Stimulated activated CD4-positive, alpha-beta T cell treated with anti-CD3 and anti-CD28 coated beads, Interleukin-1b, Interleukin-23, amount 100 ng/mL, for 4 hours (primary cell): Measurements from ENCODE around the gene DNM2.
A peak's percentile ranks its signal among the peaks of the same experiment; 100 is the strongest.
"Not testable (repeated sequence)": the region's sequence is repeated elsewhere in the genome, so short reads cannot be mapped to it uniquely, and the experiment has no call there.

Source experiments
- DNase-seq, 2 donors: peaks; one replicate each; pipeline ENCODE4 v3.0.0-alpha.2; 2020; ENCODE audit warnings: low read depth in 2 of 2

Gene DNM2

DNA sequence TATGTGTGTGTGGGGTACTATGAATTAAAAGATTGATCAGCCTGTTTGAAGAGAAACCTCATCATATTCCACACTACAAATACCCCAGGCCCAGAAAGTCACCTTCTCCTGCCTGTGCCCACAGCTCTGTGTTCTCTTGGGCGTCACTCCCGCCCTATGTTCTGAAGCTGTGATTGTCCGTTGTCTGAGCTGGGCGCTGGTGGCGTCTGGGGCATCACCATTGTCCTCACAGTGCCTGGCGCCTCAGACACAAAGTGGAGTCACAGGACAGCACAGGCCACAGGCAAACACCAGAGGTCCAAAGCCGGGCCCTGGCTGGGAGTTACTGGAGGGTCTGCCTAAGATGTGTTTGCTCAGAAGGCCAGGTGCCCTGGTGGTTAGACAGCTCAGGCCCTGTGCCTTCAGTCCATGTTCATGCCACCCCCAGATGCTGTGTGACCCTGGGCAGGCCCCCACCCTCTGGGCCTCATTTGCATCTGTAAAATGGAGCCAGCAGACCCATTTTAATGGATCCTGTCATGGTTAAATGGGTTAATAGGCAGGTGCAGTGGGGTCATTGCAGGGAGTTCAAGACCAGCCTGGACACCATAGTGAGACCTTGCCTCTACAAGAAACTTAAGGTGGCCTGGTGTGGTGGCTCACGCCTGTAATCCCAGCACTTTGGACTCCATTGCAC lies 34.5 kb downstream of the DNM2 start:
- no peak for DNase-seq

DNA sequence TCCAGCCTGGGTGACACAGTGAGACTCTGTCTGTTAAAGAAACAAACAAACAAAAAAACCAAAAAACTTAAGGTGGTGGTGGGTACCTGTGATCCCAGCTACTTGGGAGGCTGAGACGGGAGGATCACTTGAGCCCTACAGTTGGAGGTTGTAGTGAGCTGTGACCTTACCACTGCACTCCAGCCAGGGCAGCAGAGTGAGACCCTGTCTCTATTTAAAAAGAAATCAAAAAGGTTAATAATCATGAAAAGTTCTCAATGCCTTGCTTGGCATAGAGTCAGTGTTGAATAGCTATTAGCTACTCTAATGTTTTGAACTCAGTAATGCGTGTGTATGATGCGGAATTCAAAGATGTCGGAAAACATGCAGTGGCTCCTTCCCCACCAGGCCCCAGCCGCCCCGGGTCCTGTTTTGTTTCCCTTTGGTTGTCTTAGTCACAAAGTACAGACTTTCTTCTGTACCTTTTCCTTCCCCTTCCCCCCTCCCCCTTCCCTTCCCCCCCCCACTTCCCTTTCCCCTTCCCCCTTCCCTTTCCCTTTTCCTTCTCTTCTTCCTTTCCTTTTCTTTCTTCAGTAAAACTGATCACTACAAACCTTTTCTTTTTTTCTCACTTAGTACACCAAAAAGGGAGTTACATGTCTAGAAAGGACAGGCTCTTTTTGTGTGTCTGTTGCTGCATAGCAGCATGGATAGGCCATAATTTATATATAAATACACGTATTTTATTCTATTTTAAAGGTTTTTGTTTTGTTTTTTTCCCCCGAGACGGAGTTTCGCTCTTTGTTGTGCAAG lies 35.2 kb downstream of the DNM2 start:
- DNase-seq: no peak

DNA sequence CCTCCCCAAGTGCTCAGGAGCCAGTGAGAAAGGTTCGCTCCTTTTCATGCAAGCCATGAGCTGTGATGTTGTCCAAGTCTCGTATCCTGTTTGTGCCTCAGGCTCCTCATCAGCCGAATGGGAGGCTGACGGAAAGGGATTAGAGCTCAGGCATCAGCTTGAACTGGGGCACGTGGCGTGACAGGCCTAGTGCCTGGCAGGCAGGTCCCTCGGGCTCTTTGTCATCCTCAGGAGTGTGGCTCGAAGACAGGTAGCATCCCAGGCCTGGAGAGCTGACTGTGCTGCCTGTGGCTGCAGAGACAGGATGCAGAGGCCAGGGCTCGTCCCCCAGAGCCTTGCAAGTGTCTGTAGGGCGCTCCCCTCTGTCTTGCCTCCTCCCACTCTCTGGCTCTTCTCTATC lies 38.5 kb downstream of the DNM2 start:
- no peak for DNase-seq

DNA sequence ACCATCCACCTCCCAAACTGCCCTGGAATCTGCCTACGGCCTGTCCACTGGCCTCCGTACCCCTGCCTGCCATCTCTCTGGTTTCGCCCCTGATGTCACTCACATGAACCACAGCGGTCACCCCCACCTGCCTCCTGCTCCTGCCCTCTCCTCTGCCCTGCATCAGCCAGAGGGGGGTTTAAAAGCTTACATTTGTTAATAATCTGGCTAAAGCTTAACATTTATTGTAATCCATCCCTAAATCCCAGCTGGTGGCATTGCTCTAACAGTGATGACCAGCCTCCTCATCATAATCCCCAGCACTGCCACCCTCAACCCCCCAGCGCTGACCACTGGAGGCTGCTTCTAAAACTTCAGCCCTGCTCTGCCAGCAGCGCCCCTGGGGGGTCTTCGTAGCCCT lies 38.9 kb downstream of the DNM2 start:
- DNase-seq: no peak

DNA sequence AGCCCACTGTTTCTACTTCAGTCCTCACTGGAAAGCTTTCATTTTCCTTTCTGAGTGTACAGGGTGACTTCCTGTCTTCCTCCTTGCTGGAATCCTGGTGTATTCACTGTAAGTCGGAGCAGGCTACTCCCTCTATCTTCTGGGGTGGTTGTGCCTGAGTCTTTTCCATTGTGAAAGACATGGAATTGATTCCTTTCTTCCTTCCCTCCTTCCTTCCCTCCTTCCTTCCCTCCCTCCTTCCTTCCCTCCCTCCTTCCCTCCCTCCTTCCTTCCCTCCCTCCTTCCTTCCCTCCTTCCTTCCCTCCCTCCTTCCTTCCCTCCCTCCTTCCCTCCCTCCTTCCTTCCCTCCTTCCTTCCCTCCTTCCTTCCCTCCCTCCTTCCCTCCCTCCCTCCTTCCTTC lies 40.2 kb downstream of the DNM2 start:
- not testable (repeated sequence) for DNase-seq

DNA sequence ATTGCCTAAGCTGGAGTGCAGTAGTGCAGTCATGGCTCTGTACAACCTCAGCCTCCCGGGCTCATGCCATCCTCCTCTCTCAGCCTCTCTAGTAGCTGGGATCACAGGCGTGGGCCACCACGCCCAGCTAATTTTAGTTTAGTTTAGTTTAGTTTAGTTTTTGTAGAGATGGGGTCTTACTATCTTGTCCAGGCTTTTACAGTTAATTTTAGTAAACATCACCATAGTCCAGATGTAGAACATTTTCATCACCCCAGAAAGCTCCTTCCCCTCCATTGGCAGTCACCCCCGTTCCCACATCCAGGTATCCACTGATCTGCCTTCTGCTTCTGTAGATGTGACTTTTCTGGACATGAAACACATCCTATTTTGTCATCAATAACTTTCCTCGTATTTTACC lies 41.1 kb downstream of the DNM2 start:
- DNase-seq: no peak

DNA sequence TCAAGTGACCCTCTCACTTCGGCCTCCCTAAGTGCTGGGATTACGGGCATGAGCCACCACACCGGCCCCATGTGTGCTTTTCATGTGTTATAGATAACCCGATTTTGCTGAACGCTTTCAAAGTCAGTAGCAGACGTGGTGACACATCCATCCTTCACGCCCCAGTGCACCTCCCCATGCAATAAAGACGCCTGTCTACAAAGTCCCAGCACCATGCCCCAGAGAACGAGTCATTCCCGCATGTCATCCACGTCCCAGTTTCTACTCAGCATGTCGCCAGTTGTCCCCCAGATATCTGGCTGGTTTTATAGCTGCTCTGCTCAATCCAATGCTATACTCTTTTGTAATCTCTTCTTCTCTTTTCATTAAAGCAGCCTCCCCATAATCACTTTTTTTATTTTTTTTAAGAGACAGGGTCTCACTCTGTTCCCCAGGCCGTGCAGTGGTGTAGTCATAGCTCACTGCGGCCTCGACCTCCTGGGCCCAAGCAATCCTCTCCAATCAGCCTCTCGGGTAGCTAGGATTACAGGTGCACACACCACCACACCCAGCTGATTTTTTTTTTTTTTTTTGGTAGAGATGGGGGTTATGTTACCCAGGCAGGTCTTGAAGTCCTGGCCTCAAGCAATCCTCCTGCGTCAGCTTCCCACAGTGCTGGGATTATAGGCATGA lies 42.5 kb downstream of the DNM2 start:
- DNase-seq: peak; percentile 15 to 23

DNA sequence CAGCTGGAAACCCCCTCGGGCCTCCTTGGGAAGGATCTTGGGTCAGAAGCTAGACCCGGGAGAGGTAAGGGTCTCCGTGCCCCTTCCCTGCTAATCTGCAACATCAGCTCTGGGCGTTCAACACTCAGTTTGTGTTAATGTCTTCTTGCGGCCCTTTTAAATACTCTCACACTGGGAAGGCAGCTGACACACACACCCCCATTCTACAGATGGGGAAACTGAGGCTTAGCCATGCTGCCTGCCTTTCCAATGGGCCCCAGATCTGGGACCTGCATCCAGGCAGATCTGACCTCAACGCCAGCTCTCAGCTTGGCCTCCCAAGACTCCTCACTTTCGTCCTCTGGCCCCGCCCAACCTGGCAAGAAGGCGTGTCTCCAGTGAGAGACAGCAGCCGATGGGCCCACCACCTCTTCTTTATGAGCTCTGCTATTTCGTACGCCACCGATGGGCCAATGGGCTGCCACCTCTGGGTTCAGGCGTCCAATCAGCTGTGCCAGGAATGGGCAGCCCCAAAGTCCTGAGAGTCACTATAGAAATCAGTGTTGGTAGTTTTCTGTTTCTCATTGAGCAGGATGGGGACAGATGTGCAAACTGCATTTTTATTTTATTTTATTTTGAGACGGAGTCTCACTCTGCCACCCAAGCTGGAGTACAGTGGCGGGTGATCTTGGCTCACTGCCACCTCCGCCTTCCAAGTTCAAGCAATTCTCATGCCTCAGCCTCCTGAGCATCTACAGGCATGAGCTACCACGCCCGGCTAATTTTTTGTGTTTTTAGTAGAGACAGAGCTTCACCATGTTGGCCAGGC lies 43.8 kb downstream of the DNM2 start:
- no peak for DNase-seq

DNA sequence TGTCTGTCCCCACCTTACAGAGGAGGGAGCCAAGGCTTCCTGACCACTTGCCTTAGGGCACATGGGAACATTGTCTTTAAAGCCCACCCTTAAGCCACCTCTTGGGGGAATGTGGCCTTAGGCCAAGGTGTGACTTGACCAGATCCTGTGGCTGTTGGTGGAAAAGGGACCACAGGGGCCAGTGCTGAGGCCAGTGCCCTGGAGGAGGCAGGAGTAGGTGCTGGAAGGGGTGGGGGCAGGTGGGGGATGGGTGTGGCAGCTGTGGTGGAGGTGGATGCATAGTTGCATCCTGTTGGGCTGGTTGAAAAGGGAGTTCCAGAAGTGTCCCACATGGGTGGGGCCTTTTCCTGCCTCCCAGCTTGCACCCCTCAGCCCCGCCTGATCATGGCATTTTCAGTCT lies 44.8 kb downstream of the DNM2 start:
- no peak for DNase-seq

DNA sequence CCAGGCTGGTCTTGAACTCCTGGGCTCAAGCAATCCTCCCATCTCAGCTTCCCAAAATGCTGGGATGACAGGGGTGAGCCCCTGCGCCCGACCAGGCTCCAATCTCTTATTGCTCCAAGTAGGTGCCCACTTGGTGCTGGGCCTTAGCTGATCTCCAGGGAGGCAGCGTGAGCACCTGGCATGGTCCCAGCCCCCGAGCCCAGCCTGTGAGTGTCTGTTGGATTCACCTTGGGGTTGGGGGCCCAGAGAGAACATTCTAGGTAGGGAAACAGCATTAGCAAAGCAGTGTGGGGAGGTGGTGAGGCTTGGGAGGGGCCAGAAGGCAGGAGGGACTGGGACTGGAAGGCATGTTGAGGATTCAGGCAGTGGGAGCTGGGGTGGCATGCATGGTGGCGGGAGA lies 45.5 kb downstream of the DNM2 start:
- no peak for DNase-seq

DNA sequence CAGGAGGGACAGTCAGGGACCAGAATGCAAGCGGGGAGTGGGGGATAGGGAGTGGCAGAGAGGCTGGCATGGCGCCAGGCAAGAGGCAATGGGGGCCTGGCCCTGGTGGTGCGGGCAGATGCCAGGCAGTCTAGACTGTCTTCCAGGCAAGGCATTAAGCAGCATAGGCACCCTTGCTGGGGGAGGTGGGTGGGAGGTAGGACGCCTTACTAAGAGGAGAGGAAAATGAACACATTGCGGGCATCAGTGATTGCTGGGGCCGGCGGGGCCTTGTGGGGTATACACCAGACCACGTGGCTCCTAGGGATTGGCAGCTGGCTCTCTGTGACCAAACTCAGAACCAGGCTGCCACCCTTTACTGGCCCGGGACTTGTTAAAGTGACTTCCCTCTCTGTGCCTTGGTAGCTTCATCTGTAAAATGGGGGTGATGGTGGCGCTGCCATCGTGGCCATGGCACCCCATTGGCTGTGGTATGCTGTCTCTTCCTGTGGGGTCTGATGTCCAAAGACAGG lies 46.0 kb downstream of the DNM2 start:
- DNase-seq: no peak

DNA sequence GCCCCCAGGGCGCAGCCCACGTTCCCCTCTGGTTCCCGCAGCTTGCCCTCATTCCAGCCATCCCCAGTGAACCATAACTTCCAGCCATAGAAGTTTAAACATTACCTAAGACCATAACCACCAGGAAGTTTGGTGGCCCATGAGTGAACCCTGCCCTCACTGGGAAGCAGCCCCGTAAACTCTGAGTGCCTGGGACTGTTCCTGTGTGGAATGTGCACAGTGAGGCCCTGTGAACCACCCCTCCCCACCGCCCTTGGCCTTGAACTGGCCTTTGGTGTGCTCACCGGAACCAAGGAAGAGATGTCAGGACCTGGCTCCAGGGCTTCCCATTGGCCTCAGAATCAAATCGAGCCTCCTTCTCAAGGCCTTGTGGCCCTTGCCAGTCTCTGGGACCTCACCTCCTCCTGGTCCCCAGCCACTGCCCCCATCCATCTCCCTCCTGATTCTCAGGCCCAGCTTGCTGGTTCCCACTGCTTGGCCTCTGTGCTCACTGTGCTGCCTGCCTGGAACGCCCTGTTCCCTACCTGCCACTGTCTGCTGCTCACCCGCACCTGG lies 46.5 kb downstream of the DNM2 start:
- no peak for DNase-seq

DNA sequence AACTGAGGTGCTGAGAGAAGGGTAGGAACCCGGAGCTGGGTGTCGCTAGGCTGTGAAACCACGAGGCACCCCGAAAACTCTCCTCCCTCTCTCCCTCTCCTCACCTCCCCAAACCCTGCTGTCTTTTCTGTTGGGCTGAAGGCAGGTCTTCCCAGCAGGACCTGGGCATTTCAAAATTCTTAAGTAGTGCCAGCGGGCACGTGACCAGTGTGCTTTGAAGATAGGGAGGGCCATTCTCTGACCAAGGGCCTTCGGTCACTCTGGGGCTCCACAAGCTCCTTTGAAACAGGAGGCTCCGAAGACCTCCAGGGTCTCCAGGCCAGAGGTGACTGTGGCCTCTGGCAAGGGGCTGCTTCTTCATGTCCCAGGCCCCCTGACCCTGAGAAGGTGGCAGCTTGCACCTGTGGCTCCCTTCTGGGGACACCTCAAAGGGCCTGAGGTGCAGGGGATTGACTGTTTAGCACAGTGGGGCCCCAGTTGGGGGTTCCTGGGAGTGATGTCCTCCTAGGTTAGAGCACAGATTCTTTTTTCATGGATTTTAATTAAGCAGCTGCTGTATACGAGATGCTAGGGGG lies 48.3 kb downstream of the DNM2 start:
- DNase-seq: no peak

DNA sequence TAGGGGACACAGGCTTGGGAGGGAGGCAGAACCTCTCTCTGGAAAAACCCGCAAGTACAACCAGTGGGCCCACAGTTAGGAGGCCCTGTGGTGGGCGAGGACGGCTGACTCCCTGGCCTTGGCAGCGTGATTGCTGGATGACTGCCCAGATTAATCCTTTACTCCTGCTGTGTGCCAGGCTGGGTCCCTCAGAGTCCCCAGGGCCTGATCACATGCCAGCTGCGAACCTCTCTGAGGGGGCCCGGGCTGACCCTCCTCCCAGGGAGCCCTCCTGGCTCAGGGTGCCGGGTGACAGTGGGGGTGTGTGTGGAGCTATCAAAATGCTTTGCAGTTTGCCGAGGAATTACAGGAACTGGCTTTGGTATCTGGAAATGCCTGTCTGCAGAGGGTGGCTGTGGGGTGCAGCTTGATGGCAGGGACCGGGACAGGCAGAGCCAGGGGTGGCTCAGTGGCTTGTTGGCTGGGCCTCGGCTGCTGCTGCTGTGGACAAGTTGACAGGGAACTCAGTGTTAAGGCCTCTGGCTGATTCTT lies 48.9 kb downstream of the DNM2 start:
- DNase-seq: no peak

DNA sequence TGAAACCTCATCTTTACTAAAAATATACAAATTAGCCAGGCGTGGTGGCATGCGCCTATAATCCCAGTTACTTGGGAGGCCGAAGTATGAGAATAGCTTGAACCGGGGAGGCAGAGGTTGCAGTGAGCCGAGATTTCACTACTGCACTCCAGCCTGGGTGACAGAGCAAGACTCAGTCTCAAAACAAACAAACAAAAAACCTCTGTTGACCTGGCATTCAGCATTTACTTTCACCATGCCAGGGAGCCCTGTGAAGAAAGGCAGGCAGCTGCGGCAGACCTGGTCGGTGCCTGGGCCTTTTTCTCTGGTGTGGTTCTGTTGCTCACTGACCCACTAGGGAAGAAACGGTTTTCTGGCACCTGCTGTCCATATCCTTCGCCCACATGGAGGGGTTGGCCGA lies 49.8 kb downstream of the DNM2 start:
- no peak for DNase-seq

DNA sequence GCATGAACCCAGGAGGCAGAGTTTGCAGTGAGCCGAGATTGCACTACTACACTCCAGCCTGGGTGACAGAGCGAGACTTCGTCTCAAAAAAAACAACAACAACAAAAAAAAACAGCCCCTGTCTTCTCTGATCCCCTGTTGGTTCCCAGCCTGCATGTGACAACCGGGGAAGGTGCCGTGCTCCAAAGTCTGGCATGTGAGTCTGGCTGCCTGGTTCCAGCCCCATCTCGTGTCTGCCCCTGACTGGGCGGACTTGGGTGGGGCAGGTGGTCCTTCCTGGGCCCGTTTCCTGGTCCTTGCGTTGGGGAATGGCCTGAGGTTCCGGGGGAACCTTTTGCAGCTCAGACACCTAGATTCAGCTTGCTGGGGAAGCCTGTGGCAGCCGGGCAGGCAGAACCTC lies 50.5 kb downstream of the DNM2 start:
- DNase-seq: no peak

DNA sequence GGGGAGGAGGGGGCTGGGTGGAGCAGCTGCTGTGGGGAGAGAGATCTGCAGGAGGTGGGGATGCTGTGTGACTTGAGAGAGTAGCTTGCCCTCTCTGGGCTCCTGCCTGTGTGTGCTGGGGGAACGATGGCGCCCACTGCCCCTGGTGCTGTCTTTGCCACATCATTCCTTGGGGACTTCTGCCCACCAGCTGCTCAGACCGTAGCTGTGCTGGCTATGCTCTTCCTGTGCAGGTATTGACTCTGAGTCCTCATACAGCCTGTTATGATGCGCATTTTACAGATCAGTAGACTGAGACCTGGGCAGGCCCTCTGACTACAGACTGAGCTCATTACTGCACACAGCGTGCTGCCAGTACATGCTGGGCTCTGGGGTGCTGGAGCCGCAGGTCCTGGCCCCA lies 51.1 kb downstream of the DNM2 start:
- no peak for DNase-seq

DNA sequence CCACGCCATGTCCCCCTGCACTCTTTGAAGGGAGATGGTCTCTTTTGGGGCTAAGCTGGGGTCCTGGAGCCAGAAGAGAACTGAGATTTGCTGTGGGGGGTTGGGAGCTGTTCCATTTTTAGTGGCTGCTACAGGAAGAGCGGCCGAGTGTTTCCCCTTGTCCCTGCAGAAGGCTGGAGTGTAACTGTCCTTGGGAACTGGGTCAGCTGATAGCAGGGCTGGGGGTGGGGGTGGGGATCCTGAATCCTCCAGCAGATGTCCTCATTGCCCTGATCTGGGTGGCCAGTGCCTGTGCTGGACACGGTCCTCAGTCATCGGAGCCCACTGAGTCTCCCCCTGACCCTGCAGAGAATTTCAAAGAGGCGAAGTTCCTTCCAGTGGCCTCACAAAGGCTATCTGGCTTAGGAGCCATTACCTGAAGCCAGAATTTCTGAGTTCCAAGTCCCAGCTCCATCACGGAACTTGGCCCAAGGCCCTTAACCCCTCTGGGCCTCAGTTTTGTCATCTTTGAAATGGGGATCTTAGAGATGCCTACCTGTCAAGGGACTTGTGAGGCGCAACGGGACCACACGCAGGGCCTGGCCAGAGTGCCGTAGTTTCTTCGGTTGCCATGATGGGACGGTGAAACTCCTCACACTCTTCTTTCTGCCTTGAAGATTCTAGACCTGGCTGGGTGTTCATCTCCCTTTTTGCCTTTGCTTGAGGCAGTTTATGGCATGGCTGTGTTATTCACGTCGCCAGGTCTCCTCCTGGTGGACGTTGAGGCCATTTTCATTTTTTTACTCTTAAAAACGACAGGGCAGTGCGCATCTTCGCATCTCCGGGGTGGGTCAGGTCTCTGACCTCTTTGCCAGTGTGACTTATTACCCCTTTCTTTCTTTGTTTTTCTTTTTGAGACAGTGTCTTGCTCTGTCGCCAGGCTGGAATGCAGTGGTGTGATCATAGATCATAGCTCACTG lies 51.9 kb downstream of the DNM2 start:
- no peak for DNase-seq

DNA sequence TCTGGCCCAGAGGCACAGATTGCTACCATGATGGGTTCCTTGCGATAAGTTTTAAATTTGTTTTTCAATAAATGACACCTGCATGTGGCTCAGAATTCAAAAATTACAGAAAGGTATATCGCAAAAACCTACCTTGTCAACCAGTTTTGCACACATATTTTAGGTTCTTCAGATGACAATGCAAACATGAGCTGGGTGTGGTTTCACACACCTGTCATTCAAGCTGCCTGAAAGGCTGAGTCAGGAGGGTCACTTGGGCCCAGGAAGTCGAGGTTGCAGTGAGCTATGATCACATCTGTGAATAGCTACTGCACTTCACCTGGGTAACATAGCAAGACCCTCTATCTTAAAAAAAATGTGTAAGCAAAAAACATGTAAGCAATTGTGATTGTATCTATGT lies 56.1 kb downstream of the DNM2 start:
- no peak for DNase-seq

DNA sequence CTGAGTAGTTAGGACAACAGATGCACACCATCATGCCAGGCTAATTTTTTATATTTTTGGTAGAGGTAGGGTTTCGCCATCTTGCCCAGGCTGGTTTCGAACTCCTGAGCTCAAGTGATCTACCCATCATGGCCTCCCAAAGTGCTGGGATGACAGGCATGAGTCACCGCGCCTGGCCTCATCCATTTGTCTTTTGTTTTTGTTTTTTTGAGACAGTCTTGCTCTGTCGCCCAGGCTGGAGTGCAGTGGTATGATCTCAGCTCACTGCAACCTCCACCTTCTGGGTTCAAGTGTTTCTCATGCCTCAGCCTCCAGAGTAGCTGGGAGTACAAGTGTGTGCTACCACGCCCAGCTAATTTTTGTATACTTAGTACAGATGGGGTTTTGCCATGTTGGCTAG lies 57.0 kb downstream of the DNM2 start:
- DNase-seq: no peak
